PC-3 (cell line): Measurements from ENCODE around the gene CELF5.

Experiments
- CTCF ChIP-seq: fragments of 300-600 bp; sonication (generic); conservative IDR thresholded peaks from 2 replicates; pipeline ENCODE4 v1.5.1; 2017; ENCODE audit warnings: antibody characterized with exemption, low read depth, mild to moderate bottlenecking, low read length
- EZH2 ChIP-seq: fragments of 300-600 bp; sonication (generic); IDR thresholded peaks from one replicate; pipeline ENCODE4 v1.6.1; 2017; ENCODE audit warnings: antibody characterized with exemption, mild to moderate bottlenecking, low read length; ENCODE audit not compliant: unreplicated experiment
- EZH2phosphoT487 ChIP-seq: fragments of 300-600 bp; sonication (generic); IDR thresholded peaks from 2 replicates; pipeline ENCODE4 v1.6.1; 2018; ENCODE audit warnings: mild to moderate bottlenecking, antibody characterized with exemption, low read length, borderline replicate concordance

- TF ChIP-seq CTCF (no peak), EZH2 (no peak), EZH2phosphoT487 (no peak)
These were observed 27.6 kb upstream of the CELF5 start for GRCh38 chr19:3196933-3197205.
